HG02588 (cell line): Measurements from ENCODE around the gene IL17D.
"Not testable (repeated sequence)": the region's sequence is repeated elsewhere in the genome, so short reads cannot be mapped to it uniquely, and the experiment has no call there.

Source experiments
- ATAC-seq: cut with Tn5 transposase; IDR thresholded peaks from one replicate; pipeline ENCODE4 v1.9.1; 2021; ENCODE audit warnings: mild to moderate bottlenecking, moderate library complexity; ENCODE audit not compliant: unreplicated experiment

IL17D gene

DNA sequence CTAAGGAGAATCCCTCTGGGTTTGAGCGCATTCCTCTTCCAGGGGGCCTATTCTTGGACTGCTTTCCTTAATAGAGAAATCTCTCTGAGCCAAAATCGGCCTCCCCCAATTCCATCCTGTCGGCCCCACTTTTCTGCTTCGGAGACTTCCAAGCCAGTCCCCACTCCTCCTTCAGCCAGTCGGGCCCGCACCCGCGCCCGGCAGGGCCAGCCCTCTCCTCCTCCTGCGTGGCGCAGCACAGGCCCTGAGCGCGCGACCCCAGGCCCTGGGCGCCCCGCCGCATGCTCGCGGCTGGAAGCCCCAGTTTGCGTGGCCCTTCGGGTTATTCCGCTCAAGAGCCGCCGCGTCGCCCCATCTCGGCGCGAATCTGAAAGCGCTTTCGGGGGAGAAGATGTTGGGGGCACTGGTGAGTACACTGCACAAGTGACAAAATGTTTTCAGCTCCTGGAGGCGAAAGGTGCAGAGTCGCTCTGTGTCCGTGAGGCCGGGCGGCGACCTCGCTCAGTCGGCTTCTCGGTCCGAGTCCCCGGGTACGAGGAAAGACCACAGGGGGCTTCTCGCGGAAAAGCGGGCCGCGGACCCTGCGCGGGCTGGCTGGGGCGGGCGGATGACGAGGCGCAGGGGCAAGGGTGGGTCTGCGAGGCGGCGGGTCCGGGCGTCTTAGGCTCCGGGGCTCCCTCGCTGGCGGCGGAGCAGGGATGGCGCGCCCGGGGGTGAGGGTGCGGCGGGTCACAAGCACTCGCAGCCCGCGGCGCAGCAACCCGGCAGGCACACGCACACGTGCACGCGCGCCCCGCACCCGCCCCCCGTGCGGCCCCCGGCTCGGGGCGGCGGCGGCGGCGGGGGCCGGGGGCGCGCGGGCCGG lies at the start of gene IL17D:
Gene IL17D, plus strand, starts transcription at position 785 of the 865 bp plus-strand sequence. CDS start 303 bp downstream, outside the sequence.
- peak; percentile 33 for ATAC-seq

GRCh38 chr13:20654156-20654555 lies 49.3 kb upstream of the IL17D start:
- ATAC-seq: no peak

- ATAC-seq: no peak
These were observed 45.0 kb upstream of the IL17D start for GRCh38 chr13:20658451-20659040.

- ATAC-seq: no peak
These were observed 39.1 kb upstream of the IL17D start for GRCh38 chr13:20664351-20664750.

DNA sequence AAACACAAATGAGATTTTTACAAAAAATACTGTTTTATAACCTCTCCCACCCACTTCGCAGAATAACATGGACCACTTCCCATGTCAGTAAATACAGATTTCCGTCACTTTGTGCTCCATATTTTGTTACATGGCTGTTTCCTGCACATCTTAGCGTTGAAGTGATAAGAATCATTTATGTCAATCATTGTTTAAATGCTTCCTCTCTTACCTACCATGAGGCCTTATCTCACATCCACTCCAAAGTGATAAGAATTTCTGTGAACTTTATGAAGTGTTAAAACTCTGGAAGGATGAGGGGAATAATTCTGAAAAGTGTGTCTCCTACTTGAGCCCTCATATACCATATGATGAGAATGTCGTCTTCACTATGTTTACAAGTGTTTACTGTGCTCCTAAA lies 36.6 kb upstream of the IL17D start:
- no peak for ATAC-seq

- no peak for ATAC-seq
These were observed 35.6 kb upstream of the IL17D start for GRCh38 chr13:20667857-20668437.

- no peak for ATAC-seq
These were observed 34.3 kb upstream of the IL17D start for GRCh38 chr13:20669162-20669561.

GRCh38 chr13:20671789-20672188 lies 31.7 kb upstream of the IL17D start:
- no peak for ATAC-seq

DNA sequence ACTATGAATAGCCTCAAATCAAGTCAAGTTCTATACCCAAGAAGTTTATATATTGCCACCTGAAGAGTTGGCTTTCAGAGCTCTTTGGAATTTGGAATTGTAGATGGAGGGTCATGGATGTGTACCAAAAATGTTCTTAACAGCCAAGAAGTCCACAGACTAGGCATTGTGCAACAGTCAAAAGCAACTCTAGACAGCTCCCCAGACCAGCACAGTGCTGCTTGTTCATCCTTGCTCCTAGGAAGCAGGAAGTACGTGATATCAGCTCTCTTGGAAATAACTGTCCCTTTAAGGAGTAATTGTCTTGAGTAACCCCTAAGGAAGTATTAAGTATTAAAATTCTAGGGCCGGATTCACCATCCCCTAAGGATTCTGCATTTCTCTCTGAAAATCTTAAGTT lies 30.7 kb upstream of the IL17D start:
- ATAC-seq: no peak

DNA sequence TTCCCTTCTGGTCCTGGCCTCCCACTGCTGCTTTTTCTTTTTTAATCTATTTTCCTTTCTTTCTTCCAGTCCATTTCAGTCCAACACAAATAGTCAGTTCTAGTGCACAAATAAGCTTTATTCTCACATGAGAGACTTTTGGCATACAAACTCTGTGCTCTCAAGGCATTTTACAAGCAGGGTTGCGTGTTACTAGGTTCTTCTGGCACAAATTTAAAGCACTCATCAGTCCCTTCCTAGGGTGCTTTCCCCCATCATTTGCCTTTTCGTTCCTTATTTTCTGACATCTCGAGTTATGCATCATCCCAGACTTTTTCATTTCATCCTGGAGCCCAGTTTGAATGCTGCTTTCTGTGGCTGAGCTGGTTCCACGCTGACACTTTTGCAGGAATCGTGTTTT lies 29.8 kb upstream of the IL17D start:
- ATAC-seq: no peak

GRCh38 chr13:20676213-20676612 lies 27.3 kb upstream of the IL17D start:
- ATAC-seq: no peak

DNA sequence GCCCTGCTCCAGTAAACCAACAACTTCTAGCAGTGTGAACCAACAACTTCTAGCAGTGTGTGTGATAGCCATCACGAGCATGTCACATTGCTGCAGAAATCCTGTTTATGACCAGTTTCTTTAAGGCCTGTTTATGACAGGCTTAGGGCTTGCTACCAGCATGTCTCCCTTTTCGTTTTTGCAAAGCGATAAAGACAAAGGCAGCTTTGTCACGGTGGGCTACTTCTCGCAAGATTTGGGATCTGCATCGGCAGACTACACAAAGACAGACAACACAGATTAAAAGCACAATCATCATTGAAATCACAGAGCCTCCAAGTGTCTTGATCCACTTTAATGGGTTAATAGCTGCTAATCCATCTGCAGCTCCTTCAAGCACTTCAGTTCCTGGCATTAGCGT lies 24.9 kb upstream of the IL17D start:
- not testable (repeated sequence) for ATAC-seq

DNA sequence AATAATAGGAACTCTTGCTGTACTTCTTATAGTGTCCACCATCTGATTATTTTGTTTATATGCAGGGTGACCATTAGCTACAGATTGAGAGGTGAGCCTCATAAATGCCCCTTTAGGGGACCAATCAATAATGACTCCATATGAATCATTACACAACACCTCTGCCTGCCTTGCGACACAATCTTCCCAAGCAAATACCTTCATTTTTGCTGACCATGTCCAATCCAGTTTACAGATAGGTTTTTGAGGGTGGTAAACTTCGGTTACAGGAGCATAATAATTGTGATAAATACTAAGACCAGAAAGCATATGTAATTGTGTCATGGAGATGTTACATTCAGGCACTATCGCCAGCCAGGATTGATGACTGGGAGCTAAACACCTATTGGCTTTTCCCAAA lies 23.6 kb upstream of the IL17D start:
- no peak for ATAC-seq

- ATAC-seq: no peak
These were observed 23.0 kb upstream of the IL17D start for GRCh38 chr13:20680416-20681080.

DNA sequence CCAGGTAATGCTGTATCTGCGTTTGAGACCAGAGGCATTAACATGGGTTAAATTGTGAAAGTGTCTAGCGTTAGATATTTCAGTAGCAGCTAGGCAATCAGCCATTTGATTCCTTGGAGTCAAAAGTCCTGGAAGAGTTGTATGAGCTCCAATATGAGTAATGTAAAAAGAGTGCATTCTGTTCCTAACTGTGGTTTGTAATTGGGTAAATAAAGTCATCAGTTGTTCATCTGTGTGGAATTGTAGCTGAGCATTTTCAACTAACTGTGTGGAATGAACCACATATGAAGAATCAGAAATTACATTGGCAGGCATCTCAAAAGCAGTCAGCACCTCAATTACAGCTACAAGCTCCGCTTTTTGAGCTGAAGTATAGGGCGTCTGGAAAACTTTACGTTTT lies 22.0 kb upstream of the IL17D start:
- not testable (repeated sequence) for ATAC-seq

DNA sequence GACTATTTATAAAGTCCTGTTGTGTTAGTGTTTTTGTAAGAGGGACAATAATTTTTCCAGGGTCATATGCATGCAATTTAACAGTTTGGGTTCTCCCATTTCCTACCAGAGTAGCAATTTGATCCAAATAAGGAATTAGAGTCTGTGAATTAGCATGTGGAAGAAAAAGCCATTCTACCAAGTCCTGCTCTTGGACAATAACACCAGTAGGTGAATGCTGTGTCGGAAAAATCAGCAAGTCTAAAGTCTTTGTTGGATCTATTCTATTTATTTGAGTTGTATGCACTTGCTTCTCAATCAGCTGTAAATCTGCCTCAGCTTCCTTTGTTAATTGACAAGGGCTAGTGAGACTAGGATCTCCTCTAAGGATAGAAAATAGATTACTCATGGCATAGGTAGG lies 21.4 kb upstream of the IL17D start:
- ATAC-seq: no peak

- ATAC-seq: no peak
These were observed 19.5 kb upstream of the IL17D start for GRCh38 chr13:20684041-20684440.

- ATAC-seq: no peak
These were observed 19.0 kb upstream of the IL17D start for GRCh38 chr13:20684546-20684945.

- ATAC-seq: no peak
These were observed 18.4 kb upstream of the IL17D start for GRCh38 chr13:20685092-20685491.

DNA sequence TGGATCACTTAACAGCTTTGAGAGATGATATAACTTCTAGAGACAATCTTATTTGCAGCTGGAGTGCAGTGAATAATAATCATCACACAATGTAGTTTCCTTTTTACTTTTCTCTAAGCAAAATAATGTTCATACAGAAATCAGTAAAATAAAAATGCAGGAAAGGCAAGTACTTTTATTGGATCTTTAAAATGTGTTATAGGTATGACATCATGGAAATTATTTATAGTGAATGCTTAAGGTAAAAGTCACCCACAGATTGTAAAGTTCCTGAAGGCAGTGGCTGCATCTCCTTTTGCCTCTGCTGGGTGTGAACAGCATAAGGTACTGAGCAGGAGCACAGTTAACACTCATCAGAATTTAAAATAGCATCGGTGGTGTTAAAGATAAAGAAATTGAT lies 17.3 kb upstream of the IL17D start:
- no peak for ATAC-seq

DNA sequence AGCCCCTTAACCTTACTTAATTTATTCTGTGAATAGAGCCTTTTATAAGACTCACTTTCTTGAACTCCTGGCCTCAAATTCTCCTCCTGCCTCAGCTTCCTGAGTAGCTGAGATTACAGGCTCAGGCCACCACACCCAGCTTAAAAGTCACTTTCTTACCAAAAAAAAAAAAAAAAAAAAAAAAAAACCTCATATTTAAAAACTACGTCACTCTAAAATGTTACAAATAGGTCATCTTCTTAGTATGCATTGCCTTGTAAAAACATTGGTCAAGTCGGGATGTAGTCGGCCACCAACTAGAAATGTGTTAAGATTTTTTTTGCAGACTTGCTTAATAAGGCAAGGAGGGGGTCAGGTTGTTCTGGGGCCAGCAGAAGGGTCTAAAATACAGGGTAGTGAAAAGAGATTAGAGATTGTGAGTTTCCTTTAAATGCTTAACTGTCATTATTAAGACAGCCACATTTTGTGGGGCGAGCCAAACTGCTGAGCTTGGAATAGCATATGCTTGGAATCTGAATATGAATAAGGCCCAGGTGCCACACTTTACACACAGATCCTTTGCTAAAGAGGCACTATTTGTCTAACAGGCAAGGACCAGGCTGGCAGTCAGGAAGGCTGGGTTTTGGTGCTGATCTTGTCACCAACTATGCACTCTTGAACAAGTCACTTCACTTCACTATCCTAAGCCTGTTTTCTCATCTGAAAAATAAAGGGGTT lies 16.5 kb upstream of the IL17D start:
- no peak for ATAC-seq
